DND-41 (cell line): ENCODE results near the gene KLF13.

ENCODE experiments used
- CTCF ChIP-seq: IDR thresholded peaks from 2 replicates; pipeline ENCODE4 v1.5.1; 2012; ENCODE audit warnings: borderline replicate concordance, low read length, moderate library complexity, mild to moderate bottlenecking; ENCODE audit not compliant: poor library complexity, severe bottlenecking; ENCODE audit errors: extremely low read depth
- EZH2 ChIP-seq: IDR thresholded peaks from 3 replicates; pipeline ENCODE4 v1.6.1; 2012; ENCODE audit warnings: borderline replicate concordance, low read depth, mild to moderate bottlenecking, moderate library complexity, low read length, inconsistent platforms; ENCODE audit not compliant: severe bottlenecking

- no peak for TF ChIP-seq CTCF
- TF ChIP-seq EZH2, result no peak
These were observed 66.2 kb downstream of the KLF13 start for GRCh38 chr15:31392761-31393401.
